HG02943 (cell line): Measurements from ENCODE around the gene SF3B4.

ENCODE experiments used
- ATAC-seq: cut with Tn5 transposase; IDR thresholded peaks from one replicate; pipeline ENCODE4 v1.9.1; 2021; ENCODE audit warnings: mild to moderate bottlenecking, low read depth, moderate library complexity; ENCODE audit not compliant: unreplicated experiment

The SF3B4 gene

DNA sequence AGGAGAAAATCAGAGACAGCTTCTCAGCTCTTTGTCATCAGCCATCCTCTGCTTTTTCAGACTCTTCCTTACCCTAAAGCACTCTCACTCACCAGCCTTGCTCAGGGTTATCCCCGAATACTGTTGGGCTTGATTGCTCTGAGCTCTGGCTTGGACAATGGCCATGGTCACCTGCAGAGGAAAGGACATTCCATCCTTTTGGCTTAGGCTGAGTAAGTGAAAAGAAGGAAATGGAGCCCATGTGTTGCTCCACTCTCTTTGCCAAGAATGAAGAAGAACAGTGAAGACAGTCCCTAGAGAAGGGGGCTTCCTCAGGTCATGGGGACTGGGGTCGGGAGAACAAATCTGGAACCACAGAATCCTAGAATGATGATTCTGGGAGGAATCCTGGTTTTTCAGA is 6.8 kb upstream of the SF3B4 start:
- ATAC-seq = no peak

DNA sequence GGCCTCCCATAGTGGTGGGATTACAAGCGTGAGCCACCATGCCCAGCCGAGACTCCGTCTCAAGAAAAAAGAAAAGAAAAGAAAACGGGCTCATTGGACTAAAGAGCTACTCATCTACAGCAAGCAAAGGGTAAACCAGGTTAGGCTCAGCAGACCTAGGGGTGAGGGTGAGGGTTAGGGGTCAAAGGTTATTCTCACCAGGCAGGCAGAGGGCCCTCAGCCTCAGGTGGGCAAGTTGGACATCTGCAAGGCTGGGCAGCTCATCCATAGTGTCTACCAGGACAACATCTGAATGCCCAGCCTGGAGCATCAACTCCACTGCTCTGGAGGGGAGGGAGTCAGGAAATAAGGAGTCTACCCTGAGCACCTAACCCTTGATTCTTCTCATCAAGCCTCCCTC is 5.6 kb upstream of the SF3B4 start:
- ATAC-seq = no peak

DNA sequence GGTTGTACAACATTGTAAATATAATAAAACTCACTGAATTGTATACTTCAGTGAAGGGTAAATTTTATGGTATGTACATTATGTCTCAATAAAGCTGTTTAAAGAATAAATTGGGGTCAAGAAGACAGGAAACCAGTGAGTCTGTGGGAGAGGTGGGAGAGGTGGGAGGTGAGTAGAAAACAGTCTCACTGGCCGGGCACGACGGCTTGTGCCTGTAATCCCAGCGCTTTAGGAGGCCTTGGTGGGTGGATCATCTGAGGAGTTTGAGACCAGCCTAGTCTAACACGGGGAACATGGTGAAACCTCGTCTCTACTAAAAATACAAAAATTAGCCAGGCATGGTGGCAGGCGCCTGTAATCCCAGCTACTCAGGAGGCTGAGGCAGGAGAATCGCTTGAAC is 4.9 kb upstream of the SF3B4 start:
- ATAC-seq = no peak

DNA sequence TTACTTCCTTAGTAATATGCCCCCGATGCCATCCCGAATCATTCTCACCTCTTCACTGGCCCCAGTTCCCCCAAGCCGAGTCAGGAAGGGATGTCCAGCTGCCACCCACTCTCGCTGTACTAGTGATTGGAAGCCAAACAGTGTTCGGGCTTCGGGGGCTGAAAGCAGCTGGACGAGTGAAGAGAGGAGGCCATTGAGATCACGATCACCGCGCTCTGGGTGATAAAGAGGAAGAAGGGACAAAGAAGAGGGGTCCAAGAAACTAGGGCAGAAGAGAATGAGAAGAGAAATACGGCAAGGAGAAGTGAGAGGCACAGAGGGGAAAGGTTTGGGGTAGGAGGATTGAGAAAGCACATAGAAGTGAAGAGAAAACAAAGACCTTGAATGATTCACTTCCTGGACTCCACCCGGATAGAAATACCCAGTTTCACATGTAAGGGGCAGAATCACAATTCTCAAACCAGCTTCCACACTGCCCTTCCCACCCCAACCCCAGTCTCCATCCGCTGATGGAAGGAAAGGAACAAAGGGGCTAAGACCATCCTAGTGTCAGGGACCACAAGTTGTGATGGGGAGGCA is 3.7 kb upstream of the SF3B4 start:
- ATAC-seq = no peak

DNA sequence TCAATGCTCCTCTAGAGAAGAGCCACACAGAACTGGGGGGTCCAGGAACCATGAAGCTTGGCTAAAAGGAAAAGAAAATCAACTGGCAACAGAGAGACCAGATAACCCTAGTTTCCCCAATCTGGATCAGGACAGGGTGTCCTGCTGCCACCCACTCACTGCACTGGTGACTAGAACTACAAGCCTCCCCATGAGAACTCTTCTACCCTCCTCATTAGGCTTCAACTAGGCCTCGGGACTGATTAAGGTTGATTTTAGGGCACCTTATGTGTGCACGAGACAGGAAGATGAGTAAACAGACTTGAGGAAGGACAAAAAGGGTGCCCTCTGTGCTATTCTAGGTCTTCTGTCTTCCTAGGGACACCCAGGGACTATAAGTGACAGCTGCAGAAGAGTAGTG is 2.3 kb upstream of the SF3B4 start:
- ATAC-seq = no peak

DNA sequence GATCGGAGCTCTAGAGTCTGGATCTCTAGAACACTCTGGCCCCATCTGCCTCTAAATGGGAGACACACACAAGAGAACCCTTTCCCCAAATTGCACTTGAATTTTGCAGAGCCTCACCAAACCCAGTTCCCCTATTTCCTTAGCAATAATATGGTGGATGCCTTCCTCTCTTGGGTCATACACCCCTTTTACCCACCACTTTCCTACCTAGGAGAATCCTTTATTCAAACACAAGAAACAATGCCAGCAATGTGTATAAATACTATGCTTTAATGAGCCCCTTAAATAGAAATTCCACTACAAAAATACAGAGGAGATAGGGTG is 760 bp upstream of the SF3B4 start:
- ATAC-seq = no peak

DNA sequence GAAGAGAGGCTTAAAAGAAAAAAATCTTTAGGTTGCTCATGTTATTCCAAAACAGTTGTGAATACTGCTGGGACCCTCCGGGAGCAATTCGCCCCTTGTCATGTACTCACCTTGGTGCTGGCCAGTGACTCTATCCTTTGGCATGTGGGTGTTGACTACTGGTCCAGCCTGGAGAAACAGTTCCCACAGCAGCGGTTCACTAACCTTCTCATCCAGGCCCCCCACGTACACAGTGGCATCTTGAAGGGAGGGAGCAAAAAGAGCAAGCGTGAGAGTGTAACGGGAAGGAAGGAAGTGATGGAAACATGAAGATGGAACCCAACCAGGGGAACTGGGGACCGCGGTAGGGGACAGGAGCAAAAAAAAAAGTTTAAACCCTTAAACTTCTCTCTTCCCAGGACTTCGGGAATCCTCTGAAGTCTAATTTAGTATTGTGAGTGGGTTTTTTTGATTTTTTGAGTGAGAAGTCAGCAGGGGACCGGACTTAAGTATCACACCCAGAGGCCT is 494 bp downstream of the SF3B4 start:
- no peak for ATAC-seq

DNA sequence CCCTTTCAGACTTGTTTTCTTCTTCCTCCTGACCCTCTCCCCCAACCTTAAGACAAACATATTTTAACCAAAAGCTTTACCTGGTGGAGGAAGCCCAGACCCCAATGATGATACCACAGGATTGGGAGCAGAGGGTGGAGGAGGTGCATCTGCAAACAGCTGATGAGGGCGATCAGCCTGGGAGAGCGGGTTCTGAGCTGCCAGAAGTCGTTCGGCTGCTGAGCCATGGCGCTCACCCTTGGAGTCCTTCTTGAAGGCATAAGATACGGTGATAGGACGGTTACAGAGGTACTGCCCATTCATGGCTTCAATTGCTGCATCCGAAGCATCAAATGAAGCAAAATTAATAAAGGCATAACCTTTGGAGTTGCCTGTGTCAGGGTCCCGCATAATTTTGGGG is 1.3 kb downstream of the SF3B4 start:
- no peak for ATAC-seq

DNA sequence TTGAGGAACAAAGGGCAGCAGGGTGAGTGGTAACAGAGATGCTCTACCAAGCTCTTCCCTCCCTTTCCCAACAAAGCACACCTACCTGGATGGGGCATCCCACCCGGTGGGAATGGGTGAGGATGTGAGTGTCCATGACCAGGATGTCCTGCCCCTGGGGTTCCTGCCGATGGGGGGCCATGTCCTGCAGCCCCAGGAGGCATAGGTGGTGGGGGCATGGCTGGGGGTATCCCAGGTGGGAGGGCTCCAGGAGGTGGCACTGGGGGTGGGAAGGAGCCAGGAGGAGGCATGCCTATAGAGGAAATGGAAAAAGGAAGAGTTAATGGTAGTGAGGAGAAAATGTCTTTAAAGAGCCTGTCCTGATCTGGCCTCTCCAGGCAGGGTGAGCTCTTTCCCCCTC is 1.9 kb downstream of the SF3B4 start:
- no peak for ATAC-seq

DNA sequence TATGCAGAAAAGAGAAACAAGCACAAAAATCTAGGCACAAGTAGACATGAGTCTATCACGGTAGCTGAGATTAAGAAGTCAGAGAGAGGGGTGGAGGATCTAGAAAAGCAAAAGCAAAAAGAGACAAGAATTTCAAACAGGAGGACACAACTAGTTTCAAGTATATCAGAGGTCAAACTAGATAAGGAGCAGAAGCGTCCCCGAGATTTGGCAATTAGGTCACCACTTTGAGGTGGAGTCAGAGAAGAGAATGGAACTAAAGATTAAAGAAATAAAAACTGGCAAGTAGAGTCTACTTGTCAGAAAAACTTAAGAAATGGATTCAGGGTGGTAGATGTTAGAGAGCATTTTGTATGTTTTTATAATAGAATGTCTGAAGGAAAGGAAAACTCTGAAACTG is 2.3 kb downstream of the SF3B4 start:
- no peak for ATAC-seq

DNA sequence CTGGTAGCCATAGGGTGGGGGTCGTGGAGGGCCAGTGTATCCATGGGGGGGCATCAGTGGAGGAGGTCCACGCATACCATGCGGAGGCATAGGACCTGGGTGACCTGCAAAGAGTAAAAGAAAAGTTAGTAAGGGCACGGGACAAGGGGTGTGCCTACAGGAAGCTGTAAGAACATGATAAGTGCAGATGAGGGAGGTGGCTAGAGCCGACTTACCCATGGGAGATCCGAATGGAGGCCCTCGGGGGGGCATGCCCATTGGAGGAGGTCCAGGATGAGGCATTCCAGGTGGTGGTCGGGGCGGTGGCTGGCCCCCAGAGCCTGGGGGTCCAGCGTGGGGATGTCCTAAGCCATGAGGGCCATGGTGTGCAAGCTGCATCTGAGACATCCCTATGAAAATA is 4.0 kb downstream of the SF3B4 start:
- no peak for ATAC-seq

DNA sequence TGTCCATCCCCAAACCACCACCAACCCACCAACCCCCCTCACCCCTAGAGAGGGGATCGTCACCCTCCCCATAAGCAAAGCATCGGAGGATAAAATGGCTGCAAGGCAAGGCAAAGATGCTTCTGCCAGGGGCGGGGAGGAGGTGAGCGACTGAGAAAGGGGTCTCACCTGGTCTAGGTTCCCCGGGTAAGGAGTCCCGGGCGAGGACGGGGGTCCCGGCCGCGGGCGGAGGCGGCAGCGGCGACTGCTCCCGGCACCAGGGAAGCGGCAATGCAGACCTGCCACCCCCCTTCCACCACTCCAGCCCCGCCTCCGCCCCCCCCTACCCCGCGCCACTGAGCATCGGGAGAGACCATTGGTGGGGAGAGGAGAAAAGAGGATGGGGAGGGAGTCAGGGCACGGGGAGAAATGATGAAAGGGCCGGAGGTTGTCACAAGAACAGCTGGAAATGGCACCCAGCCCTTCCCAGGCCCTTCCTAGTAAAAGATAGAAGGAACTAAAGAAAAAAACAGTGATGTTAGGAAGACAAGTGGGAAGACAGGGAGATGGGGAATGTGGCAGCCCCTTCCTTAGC is 9.9 kb downstream of the SF3B4 start, which contains the start of gene SV2A:
TSS of gene SV2A (minus strand) at position 274 of the 574 bp plus-strand sequence. CDS start 4,004 bp downstream, outside the sequence.
- ATAC-seq = no peak

DNA sequence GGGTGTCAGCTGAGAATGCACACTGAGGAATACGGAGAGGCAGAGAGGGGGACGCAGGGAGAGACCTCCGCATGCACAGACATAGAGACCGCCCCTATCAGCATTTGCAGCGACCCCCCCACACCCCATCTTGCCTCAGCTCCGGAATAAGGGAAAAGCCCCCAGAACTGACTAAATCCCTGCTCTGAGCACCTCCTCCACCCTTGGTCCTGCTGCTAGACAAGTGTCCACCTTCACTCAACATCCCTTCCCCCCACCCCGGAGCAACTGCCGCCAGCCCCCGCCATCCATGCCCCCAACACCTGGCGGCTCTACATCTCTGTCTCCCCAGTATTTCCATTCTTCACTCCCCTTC is 10.7 kb downstream of the SF3B4 start:
- no peak for ATAC-seq

DNA sequence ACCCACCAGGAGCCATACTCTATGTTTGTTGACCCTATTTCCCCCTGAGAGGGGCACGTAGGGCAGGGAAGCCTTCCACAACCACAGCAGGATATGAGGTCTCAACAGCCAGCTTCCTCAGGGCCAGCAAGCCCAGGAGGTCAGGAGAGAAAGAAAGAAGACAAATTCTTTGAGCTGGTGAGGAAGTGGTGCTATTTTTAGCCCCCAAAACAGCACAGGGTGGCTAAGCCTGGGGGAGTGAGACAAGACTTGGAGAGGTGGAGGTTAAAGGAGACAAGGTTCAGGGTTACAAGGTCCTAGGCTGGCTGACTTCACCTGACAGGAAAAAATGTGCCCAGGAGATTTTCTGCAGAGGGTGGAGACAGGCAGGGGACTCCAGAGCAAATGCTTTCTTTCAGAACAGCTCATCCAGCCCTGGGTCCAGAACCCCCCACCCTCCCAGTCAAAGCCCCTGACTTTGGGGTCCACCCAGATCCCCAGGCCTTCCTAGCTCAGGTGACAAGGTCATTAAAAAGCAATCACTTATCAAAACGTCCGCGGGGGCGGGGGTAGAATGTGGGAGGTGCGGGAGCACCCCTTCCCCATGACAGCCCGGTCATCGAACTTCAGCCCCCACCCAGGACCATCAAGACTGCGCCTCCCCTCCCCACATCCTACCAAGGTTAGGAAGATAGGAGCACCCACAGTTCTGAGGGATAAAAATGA is 11.3 kb downstream of the SF3B4 start:
- no peak for ATAC-seq

DNA sequence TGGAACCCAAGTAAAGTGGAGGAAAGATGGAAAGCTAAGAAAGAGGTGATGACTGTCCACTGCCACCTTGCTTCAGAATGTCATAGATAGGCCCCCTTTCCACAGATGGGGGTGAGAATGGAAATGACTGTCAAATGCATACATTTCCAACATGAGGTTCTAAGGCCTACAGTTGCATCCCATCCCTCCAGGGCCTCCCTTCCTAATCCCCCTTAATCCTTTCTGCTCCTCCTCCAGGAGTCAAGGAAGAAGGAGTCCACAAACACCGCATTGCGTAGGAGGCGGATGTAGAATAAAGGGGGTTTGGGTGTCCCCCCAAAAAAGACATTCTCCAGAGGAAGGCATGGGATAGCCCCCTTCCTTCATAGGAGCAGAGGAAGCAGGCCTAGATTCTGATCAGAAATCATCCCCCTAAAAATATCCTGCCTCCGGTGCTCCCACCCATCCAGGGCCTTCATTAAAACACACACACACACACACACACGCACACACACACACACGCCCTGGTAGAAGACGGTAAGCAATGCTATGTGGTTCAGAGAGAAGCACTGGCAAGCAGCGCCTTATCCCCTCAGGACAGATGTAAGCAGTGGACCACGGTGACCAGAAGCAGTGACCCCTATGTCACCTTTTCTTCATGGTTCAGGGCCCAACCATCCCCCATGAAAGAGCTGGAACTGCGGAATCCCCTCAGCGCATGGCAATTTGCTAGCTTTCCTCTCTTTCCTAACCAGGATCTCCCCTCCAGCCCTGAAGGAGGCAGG is 12.0 kb downstream of the SF3B4 start:
- no peak for ATAC-seq

DNA sequence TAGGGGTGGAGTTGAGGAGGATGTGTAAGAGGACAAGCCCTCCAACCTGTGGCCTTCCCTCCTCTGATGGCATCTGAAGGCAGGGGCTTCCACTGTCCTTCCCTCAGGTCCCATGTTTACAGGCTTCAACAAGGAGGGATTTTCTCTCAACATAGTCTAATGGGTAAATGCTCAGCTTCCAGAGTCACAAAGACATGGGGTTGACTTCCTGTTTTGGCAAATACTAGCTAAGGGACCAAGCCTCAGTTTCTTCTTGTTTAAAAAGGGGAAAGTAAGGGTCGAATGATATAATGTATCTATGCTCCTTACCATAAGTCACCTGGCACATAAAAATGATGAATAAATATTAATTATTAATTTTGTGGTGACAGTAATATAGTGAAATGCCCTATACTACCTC is 13.1 kb downstream of the SF3B4 start:
- no peak for ATAC-seq

DNA sequence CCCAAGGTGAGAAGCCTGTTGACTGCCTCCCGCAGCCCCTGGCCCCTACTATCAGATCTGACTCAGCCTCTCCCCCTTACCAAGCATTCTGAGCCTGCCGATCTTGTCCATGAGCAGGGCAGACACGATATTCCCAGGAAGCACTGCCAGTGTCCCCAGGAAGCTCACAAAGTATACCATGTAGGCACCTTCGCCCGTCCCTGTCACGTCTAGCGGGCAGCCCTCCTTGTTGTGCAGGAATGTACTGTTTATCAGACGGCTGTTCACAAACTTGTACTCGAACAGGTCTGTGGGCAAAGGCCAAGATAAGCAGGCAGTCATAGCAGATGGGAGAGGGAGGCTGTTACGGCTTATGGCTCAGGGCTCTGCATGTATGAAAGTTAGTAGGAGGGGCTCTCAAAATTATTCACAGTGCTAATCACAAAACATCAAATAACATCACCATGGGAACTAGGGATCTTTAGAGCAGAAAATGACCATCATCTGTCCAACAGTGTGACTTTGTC is 21.0 kb downstream of the SF3B4 start:
- ATAC-seq = no peak

DNA sequence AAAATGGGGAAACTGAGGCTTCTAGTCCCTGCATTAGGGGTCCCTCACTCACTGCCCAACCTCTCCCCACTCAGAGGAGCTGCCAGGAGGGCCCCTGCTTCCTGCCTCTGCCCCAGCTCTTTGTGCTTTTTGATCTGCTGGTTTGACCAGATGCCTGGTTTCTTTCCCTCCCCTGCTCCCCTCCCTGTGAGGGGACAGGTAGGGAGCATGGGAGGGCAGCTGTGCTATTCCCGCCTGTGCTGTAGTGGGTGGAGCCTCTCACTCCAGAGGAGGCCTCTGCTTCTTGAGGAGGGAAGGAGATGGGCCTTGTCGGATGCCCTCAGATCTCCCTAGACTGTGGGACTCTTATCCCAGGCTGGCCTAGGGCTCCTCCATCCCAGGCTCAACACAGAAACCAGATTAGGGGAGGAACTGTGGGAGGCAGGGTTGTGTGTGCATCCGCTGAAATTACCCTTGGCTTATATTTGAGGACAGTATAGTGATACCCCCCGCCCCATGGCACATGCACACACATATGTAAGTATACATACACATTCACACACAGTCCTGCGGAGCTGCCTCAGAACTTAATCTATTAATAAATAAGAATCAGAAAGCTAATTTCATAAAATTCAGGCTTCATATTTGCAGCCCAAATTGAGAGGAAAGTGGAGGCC is 23.6 kb downstream of the SF3B4 start:
- ATAC-seq = no peak

DNA sequence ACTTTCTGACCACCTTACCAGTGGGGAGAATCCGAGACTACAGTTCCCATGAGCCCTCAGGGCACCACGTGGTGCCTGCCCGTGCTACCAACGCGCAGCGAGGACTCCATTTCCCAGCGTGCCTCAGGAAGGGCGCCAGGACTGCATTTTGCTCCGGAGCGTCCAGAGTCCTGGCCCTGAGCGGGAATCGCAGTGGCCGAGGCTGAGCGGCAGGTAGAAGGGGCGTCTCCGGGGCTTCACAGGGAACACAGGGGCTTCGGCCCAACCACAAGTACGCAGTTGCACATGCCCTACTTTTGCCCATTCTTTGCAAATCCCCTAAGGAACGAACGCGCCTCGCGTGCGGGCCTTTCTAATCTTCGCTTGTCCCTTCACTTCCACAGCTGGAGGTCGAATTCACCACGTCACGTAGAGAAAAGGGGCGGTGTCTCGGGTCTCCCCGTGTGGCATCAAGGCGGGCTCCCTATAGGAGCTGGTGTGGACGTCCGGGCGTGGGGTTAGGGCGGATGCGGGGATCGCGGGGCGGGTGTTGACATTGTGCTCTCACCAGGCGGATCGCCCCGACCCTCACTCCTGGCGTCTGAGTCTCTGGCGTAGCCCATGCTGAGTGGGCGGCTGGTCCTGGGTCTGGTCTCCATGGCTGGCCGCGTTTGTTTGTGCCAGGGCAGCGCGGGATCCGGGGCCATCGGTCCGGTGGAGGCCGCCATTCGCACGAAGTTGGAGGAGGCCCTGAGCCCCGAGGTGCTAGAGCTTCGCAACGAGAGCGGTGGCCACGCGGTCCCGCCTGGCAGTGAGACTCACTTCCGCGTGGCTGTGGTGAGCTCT is 27.9 kb downstream of the SF3B4 start, which contains the start of gene BOLA1:
TSS of gene BOLA1 (plus strand) at position 109 of the 825 bp plus-strand sequence. CDS start at position 601, 492 bp downstream.
- peak; percentile 90 for ATAC-seq

DNA sequence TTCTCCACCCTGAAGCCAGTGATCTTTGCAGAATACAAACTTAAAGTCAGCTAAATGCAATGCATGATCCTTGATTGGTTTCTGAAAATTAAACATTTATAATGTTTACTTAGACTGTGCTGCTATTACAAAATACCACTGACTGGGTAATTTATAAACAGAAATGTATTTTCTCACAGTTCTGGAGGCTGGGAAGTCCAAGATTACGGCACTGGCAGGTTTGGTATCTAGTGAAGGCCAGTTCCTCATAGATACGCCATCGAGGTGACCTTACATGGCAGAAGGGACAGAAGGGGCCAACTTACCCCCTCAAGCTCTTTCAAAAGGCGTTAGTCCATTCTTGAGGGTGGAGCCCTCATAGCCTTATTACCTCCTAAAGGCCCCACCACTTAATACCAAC is 31.0 kb downstream of the SF3B4 start:
- ATAC-seq = no peak
